IMR-90 (cell line): ENCODE results near the gene TAS2R19. TPM values are rescaled to one million over a fixed set of nuclear protein-coding genes. Genes with fewer than 3 reads are reported as not detected.
A peak's percentile ranks its signal among the peaks of the same experiment; 100 is the strongest.

Experiments used
- ATAC-seq: fragments of 200-7000 bp; cut with Tn5 transposase; 2 replicates; pipeline ENCODE4 v1.9.1; 2020; ENCODE audit warnings: low read depth, mild to moderate bottlenecking, moderate library complexity
- Bru-seq: library from RNA; stranded (reverse); fragments of 400-500 nt; gene quantifications from one replicate; lab custom pipeline; 2021; lab: Mats Ljungman, UMichigan
- BruChase-seq, 2 experiments: library from RNA; stranded (reverse); fragments of 400-500 nt; gene quantifications; one replicate each; lab custom pipeline; 2021; lab: Mats Ljungman, UMichigan
- BruUV-seq: library from RNA; stranded (reverse); fragments of 400-500 nt; replicated peaks from 2 replicates; lab custom pipeline; 2021; lab: Mats Ljungman, UMichigan
- CTCF ChIA-PET: fragments of 300-600 bp; formaldehyde crosslinking; extraction: SDS; loops from one replicate; lab custom pipeline; 2021; ENCODE audit warnings: antibody characterized with exemption; lab: Yijun Ruan, JAX
- POLR2A ChIA-PET: fragments of 300-600 bp; sonication (Branson Sonifier 250); formaldehyde crosslinking; loops from one replicate; lab custom pipeline; 2022; ENCODE audit warnings: antibody characterized with exemption; ENCODE audit not compliant: unreplicated experiment; lab: Charles Lee
- DNase-seq: peaks from one replicate; pipeline ENCODE4 v3.0.0; 2013
- H2AFZ ChIP-seq: replicated peaks from 2 replicates; pipeline ENCODE3; 2013; ENCODE audit warnings: low read length, mild to moderate bottlenecking; ENCODE audit not compliant: poor library complexity
- H2AK5ac ChIP-seq: 2 replicates; pipeline ENCODE4 v1.6.1; 2013; ENCODE audit warnings: low read depth, low read length, inconsistent platforms
- H2AK9ac ChIP-seq: replicated peaks from 2 replicates; pipeline ENCODE3; 2013; ENCODE audit warnings: mild to moderate bottlenecking, low read depth, low read length, moderate library complexity; ENCODE audit not compliant: poor library complexity
- H2BK120ac ChIP-seq: 2 replicates; pipeline ENCODE4 v1.6.1; 2013; ENCODE audit warnings: low read depth, low read length, inconsistent platforms
- H2BK15ac ChIP-seq: 3 replicates; pipeline ENCODE4 v1.6.1; 2013; ENCODE audit warnings: low read depth, low read length, inconsistent platforms
- H2BK20ac ChIP-seq: 2 replicates; pipeline ENCODE4 v1.6.1; 2013; ENCODE audit warnings: low read depth, mild to moderate bottlenecking, inconsistent platforms, low read length, moderate library complexity
- H2BK5ac ChIP-seq: 2 replicates; pipeline ENCODE4 v1.6.1; 2013; ENCODE audit warnings: mild to moderate bottlenecking, low read depth, low read length, inconsistent platforms; ENCODE audit not compliant: poor library complexity, severe bottlenecking
- H3K14ac ChIP-seq: replicated peaks from 2 replicates; pipeline ENCODE4 v1.6.1; 2013; ENCODE audit warnings: low read depth, low read length, inconsistent platforms
- H3K18ac ChIP-seq: 2 replicates; pipeline ENCODE4 v1.6.1; 2013; ENCODE audit warnings: low read depth, low read length, control low read depth
- H3K23ac ChIP-seq: 2 replicates; pipeline ENCODE4 v1.6.1; 2013; ENCODE audit warnings: low read depth, low read length, inconsistent platforms
- H3K27ac ChIP-seq: 2 replicates; pipeline ENCODE4 v1.5.1; 2013; ENCODE audit warnings: mild to moderate bottlenecking, control low read depth, low read length; ENCODE audit not compliant: insufficient read depth
- H3K27me3 ChIP-seq: 2 replicates; pipeline ENCODE4 v1.6.1; 2013; ENCODE audit warnings: low read length; ENCODE audit not compliant: control insufficient read depth, insufficient read depth
- H3K36me3 ChIP-seq: 2 replicates; pipeline ENCODE4 v1.6.1; 2013; ENCODE audit warnings: low read length, mixed read lengths; ENCODE audit not compliant: control insufficient read depth, insufficient read depth
- H3K4ac ChIP-seq: 2 replicates; pipeline ENCODE4 v1.6.1; 2013; ENCODE audit warnings: low read depth, low read length, inconsistent platforms
- H3K4me1 ChIP-seq: 2 replicates; pipeline ENCODE4 v1.6.1; 2013; ENCODE audit warnings: low read length, mixed read lengths; ENCODE audit not compliant: control insufficient read depth, insufficient read depth
- H3K4me2 ChIP-seq: 2 replicates; pipeline ENCODE4 v1.6.1; 2013; ENCODE audit warnings: low read depth, mild to moderate bottlenecking, control low read depth, low read length, moderate library complexity
- H3K4me3 ChIP-seq: 2 replicates; pipeline ENCODE4 v1.5.1; 2013; ENCODE audit warnings: low read depth, mild to moderate bottlenecking, control low read depth, low read length, moderate library complexity; ENCODE audit not compliant: insufficient read depth
- H3K56ac ChIP-seq: 2 replicates; pipeline ENCODE4 v1.6.1; 2013; ENCODE audit warnings: low read length, inconsistent platforms; ENCODE audit not compliant: insufficient read depth; ENCODE audit errors: extremely low read depth
- H3K79me1 ChIP-seq, 2 experiments: 2 replicates each; pipeline ENCODE4 v1.6.1; 2013; ENCODE audit warnings: low read length in 2 of 2, inconsistent platforms in 1 of 2, low read depth in 1 of 2
- H3K9ac ChIP-seq: 2 replicates; pipeline ENCODE4 v1.6.1; 2013; ENCODE audit warnings: low read depth, low read length, control low read depth
- H3K9me1 ChIP-seq: 2 replicates; pipeline ENCODE4 v1.6.1; 2013; ENCODE audit warnings: low read length, inconsistent platforms; ENCODE audit not compliant: insufficient read depth
- H3K9me3 ChIP-seq: 2 replicates; pipeline ENCODE4 v1.6.1; 2013; ENCODE audit warnings: low read length; ENCODE audit not compliant: control insufficient read depth, insufficient read depth
- H4K20me1 ChIP-seq: 2 replicates; pipeline ENCODE4 v1.6.1; 2013; ENCODE audit warnings: low read length, inconsistent platforms; ENCODE audit not compliant: insufficient read depth
- H4K5ac ChIP-seq: 2 replicates; pipeline ENCODE4 v1.6.1; 2013; ENCODE audit warnings: mild to moderate bottlenecking, low read depth, low read length, control low read depth
- H4K8ac ChIP-seq, 2 experiments: 2 replicates each; pipeline ENCODE4 v1.6.1; 2013; ENCODE audit warnings: low read depth in 2 of 2, low read length in 2 of 2, control low read depth in 1 of 2, inconsistent platforms in 1 of 2
- H4K91ac ChIP-seq: 2 replicates; pipeline ENCODE4 v1.6.1; 2013; ENCODE audit warnings: low read depth, low read length, inconsistent platforms; ENCODE audit not compliant: insufficient read depth
- CEBPB ChIP-seq: IDR thresholded peaks from 2 replicates; pipeline ENCODE4 v1.6.1; 2012; ENCODE audit warnings: low read depth, low read length, improper control_type of control experiment
- CHD1 ChIP-seq: IDR thresholded peaks from 2 replicates; pipeline ENCODE4 v1.6.1; 2012; ENCODE audit warnings: low read depth, low read length, improper control_type of control experiment
- FOS ChIP-seq: fragments of 150-350 bp; IDR thresholded peaks from 2 replicates; pipeline ENCODE4 v1.6.1; 2016; ENCODE audit warnings: low read depth, low read length
- MAFK ChIP-seq: IDR thresholded peaks from 2 replicates; pipeline ENCODE4 v1.6.1; 2012; ENCODE audit warnings: low read depth, low read length, improper control_type of control experiment
- MAZ ChIP-seq: IDR thresholded peaks from 2 replicates; pipeline ENCODE4 v1.6.1; 2012; ENCODE audit warnings: low read depth, mild to moderate bottlenecking, low read length, improper control_type of control experiment, moderate library complexity, borderline replicate concordance
- RAD21 ChIP-seq: IDR thresholded peaks from 2 replicates; pipeline ENCODE4 v1.6.1; 2012; ENCODE audit warnings: low read length, improper control_type of control experiment
- RCOR1 ChIP-seq: IDR thresholded peaks from 2 replicates; pipeline ENCODE4 v1.6.1; 2012; ENCODE audit warnings: mild to moderate bottlenecking, low read length, improper control_type of control experiment; ENCODE audit not compliant: insufficient replicate concordance
- RFX5 ChIP-seq: IDR thresholded peaks from 2 replicates; pipeline ENCODE4 v1.8.0; 2012; ENCODE audit warnings: low read depth, mild to moderate bottlenecking, low read length, moderate library complexity
- WGBS, 2 experiments: methylation state at CpG; one replicate each; pipeline versions ENCODE4 v1.1.5 to v1.1.7; 2013; ENCODE audit warnings: missing lambda C conversion rate in 2 of 2; ENCODE audit not compliant: insufficient read length in 1 of 2; ENCODE audit errors: extremely low coverage in 2 of 2; 5-methylcytosine and 5-hydroxymethylcytosine counted together
- dilution Hi-C: fragments of 300-500 bp; cut with HindIII; formaldehyde crosslinking; loops from one replicate; pipeline ENCODE4 v1.14.3; 2018; ENCODE audit warnings: low sequenced_read_pairs; ENCODE audit not compliant: unreplicated experiment
- in situ Hi-C: fragments of 300-500 bp; cut with MboI; formaldehyde crosslinking; loops from 3 replicates; pipeline ENCODE4 v1.14.3; 2019; ENCODE audit warnings: low sequenced_read_pairs, inconsistent platforms, mixed read lengths
- intact Hi-C: fragments of 100-400 bp; cut with micrococcal nuclease; formaldehyde crosslinking; loops from 2 replicates; pipeline ENCODE4 v1.10.0; 2022
- long read RNA-seq: library from polyadenylated mRNA; unstranded; transcript quantifications from one replicate; pipeline ENCODE4 v2.0.0, GENCODE V29; 2021; ENCODE audit not compliant: unreplicated experiment
- polyA plus RNA-seq, 3 experiments: library from polyadenylated mRNA; depleted of rRNA; stranded (reverse); fragments of >200 nt; gene quantifications; 2 replicates each; pipeline ENCODE4 v1.2.3, GENCODE V29; 2012; ENCODE audit warnings: low replicate concordance in 1 of 3
- total RNA-seq: library from RNA; depleted of rRNA; stranded (reverse); fragments of >200 nt; gene quantifications from 2 replicates; pipeline ENCODE4 v1.2.3, GENCODE V29; 2012; rRNA removed
- TF ChIP-seq, protein P1 (sequence below): fragments of 150-350 bp; IDR thresholded peaks from 2 replicates; pipeline ENCODE4 v1.6.1; 2017; ENCODE audit warnings: mild to moderate bottlenecking, antibody characterized with exemption, low read length, low read depth
- TF ChIP-seq, protein P2 (sequence below): fragments of 150-350 bp; IDR thresholded peaks from 2 replicates; pipeline ENCODE4 v1.6.1; 2016; ENCODE audit warnings: low read depth, mild to moderate bottlenecking, low read length, moderate library complexity, borderline replicate concordance
- TF ChIP-seq, protein P3 (sequence below): conservative IDR thresholded peaks from 2 replicates; pipeline ENCODE4 v1.5.1; 2012; ENCODE audit warnings: mild to moderate bottlenecking, low read depth, low read length, improper control_type of control experiment

The TAS2R19 gene, protein sequence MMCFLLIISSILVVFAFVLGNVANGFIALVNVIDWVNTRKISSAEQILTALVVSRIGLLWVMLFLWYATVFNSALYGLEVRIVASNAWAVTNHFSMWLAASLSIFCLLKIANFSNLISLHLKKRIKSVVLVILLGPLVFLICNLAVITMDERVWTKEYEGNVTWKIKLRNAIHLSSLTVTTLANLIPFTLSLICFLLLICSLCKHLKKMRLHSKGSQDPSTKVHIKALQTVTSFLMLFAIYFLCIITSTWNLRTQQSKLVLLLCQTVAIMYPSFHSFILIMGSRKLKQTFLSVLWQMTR
- total RNA-seq (5.0 and 8.1 TPM in 2 replicates), polyA plus RNA-seq (2012; rRNA removed) (0.24 and 0.29 TPM in 2 replicates), Bru-seq, nascent RNA (percentile 83 among the genes with signal in this experiment), BruChase-seq, experiment 1, labeled RNA remaining after a 6-hour chase (percentile 57 among the genes with signal in this experiment), BruChase-seq, experiment 2, labeled RNA remaining after a 2-hour chase (percentile 94 among the genes with signal in this experiment)
- not detected in 2 replicates for polyA plus RNA-seq (2012; cell fraction: cytosol; rRNA removed)
- polyA plus RNA-seq (2012; cell fraction: nucleus; rRNA removed; ENCODE audit: low replicate concordance): 0.24 and 2.3 TPM in 2 replicates
- long read RNA-seq: 0 reads

DNA sequence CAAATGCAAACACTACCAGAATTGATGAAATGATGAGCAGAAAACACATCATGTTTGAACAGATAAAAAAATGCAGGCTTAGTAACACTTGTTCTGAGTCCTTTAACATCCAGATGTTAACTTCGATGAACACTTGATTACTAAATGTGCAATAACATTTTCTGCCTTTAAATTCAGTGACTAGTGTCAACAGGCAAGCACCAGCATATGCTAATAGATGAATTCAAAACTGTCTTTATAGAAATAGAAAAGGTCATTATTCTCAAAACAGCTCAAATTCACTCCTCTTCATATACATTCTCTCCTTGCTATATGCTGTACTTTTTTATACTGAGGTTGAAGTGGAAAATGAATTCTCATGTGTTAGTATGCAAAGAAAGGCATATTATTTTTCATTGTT, at the start of gene TAS2R19:
TAS2R19 (minus strand) TSS at position 101 of the 400 bp plus-strand sequence; CDS start at position 52, 49 bp downstream.
- no peaks in the 10 kb centered on the region for H4K20me1 ChIP-seq
- H3K9me1 ChIP-seq: no peaks in the 10 kb centered on the region
- H3K23ac ChIP-seq: no peak within 1 kb of the TSS
- H2AK9ac ChIP-seq: no peak within 1 kb of the TSS
- dilution Hi-C loops: no loop called here
- no peak within 1 kb of the TSS for H3K4me2 ChIP-seq
- H2BK120ac ChIP-seq: no peak within 1 kb of the TSS
- ATAC-seq (no peak), DNase-seq (no peak)
- no peak within 1 kb of the TSS for H3K14ac ChIP-seq
- H3K9ac ChIP-seq: no peak within 1 kb of the TSS
- H2BK20ac ChIP-seq: no peak within 1 kb of the TSS
- H2BK5ac ChIP-seq: no peak within 1 kb of the TSS
- H3K36me3 ChIP-seq: peaks cover 4% of the 10 kb centered on the region
- no peaks in the 10 kb centered on the region for H3K4me1 ChIP-seq
- no peak within 1 kb of the TSS for H3K18ac ChIP-seq
- WGBS, 2 experiments: no CpG with 5 or more reads among the region's 1 CpG
- H3K27ac ChIP-seq: no peak within 1 kb of the TSS
- H2BK15ac ChIP-seq: no peak within 1 kb of the TSS
- TF ChIP-seq CEBPB (no peak), RCOR1 (no peak), MAZ (no peak), MAFK (no peak), RFX5 (no peak), FOS (no peak), RAD21 (no peak), CHD1 (no peak)
- TF ChIP-seq, protein P1, sequence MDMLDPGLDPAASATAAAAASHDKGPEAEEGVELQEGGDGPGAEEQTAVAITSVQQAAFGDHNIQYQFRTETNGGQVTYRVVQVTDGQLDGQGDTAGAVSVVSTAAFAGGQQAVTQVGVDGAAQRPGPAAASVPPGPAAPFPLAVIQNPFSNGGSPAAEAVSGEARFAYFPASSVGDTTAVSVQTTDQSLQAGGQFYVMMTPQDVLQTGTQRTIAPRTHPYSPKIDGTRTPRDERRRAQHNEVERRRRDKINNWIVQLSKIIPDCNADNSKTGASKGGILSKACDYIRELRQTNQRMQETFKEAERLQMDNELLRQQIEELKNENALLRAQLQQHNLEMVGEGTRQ: no peak
- TF ChIP-seq, protein P2, sequence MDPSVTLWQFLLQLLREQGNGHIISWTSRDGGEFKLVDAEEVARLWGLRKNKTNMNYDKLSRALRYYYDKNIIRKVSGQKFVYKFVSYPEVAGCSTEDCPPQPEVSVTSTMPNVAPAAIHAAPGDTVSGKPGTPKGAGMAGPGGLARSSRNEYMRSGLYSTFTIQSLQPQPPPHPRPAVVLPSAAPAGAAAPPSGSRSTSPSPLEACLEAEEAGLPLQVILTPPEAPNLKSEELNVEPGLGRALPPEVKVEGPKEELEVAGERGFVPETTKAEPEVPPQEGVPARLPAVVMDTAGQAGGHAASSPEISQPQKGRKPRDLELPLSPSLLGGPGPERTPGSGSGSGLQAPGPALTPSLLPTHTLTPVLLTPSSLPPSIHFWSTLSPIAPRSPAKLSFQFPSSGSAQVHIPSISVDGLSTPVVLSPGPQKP: no peak
- TF ChIP-seq, protein P3, sequence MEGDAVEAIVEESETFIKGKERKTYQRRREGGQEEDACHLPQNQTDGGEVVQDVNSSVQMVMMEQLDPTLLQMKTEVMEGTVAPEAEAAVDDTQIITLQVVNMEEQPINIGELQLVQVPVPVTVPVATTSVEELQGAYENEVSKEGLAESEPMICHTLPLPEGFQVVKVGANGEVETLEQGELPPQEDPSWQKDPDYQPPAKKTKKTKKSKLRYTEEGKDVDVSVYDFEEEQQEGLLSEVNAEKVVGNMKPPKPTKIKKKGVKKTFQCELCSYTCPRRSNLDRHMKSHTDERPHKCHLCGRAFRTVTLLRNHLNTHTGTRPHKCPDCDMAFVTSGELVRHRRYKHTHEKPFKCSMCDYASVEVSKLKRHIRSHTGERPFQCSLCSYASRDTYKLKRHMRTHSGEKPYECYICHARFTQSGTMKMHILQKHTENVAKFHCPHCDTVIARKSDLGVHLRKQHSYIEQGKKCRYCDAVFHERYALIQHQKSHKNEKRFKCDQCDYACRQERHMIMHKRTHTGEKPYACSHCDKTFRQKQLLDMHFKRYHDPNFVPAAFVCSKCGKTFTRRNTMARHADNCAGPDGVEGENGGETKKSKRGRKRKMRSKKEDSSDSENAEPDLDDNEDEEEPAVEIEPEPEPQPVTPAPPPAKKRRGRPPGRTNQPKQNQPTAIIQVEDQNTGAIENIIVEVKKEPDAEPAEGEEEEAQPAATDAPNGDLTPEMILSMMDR: no peak
- H3K56ac ChIP-seq: no peak within 1 kb of the TSS
- H4K5ac ChIP-seq: no peak within 1 kb of the TSS
- H3K9me3 ChIP-seq: no peaks in the 10 kb centered on the region
- no peak within 1 kb of the TSS for H2AFZ ChIP-seq
- in situ Hi-C loops: no loop called here
- no peak within 1 kb of the TSS for H4K8ac ChIP-seq
- BruUV-seq: no TSS peak
- H3K4ac ChIP-seq: no peak within 1 kb of the TSS
- no peak within 1 kb of the TSS for H2AK5ac ChIP-seq
- intact Hi-C loops: no loop called here
- H3K79me1 ChIP-seq: 0 out of 4 replicates have a peak, but pooled peaks cover 3 to 4% of the 10 kb centered on the region in 2 experiments
- POLR2A ChIA-PET: no interaction called here
- CTCF ChIA-PET: no interaction called here
- no peak within 1 kb of the TSS for H3K4me3 ChIP-seq
- H3K27me3 ChIP-seq: no peaks in the 10 kb centered on the region
- H4K91ac ChIP-seq: no peak within 1 kb of the TSS
